C4-2B (cell line): ENCODE data around the gene SDHA.

ENCODE experiments used
- CTCF ChIP-seq: fragments of 450-650 bp; conservative IDR thresholded peaks from 2 replicates; pipeline ENCODE4 v1.5.1; 2017; ENCODE audit warnings: mild to moderate bottlenecking
- ZFX ChIP-seq: fragments of 450-650 bp; IDR thresholded peaks from 2 replicates; pipeline ENCODE4 v1.6.1; 2017

DNA sequence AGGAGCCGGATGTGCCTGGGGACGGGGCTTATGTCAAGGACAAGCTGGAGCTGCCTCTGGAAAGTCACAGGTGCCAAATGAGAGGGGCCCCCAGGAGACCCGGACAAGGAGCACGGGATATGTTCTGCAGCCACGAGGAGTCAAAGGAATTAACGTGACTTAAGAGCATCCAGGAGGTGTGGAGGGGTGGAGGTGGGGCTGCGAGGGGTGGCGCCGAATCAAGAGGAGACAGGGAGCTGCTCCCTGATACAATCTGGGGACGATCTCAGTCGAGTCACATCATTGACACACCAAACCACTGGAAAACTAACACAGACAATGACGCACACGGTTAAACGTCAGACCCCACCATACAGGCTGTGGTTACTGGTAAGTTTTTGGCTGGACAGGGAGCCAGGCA lies 10.5 kb upstream of the SDHA start:
- TF ChIP-seq CTCF (no peak), ZFX (no peak)
